SKM-1 (cell line): ENCODE results near the gene OST4.

Experiments used
- DNase-seq: peaks from one replicate; lab custom pipeline; 2025; ENCODE audit not compliant: unreplicated experiment; lab: John Stamatoyannopoulos, UW

OST4 gene

GRCh38 chr2:27093430-27094352 is 22.2 kb upstream of the OST4 start:
- DNase-seq = no peak

DNA sequence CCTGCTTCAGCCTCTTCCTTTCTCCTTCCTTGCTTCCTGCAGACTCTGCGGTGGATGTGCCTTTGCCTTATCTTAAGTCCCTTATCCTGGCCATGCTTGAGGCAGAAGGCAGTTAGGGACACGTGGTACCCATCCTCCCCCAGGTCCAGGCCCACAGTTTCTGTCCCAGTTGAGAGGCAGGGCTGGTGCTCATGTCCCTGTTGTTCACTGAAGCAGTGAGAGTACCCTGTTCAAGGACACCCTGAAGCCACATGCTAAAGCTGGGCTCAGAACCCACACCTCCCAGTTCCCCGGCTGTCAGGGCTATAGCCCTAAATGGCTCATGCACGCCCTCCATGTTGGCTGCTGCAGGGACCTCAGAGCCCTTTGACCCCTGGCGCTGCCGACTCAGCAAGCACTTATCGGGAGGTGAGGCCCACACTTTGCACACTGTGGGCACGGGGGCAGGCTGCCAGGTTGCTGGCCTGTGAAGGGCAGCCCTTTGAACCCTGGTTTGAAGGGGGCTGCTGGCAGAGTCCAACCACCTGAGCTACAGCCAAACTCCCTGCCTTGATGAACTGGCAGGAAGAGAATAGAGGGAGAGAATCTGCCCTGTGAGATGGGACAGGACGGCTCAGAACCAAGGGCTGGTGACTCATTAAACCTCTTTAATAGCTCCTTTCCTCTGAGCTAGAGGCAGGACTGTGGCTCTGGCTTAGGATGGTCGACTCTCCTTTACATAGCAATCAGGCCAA is 21.4 kb upstream of the OST4 start:
- DNase-seq = no peak

- no peak for DNase-seq
Observed at GRCh38 chr2:27091746-27092695, 20.6 kb upstream of the OST4 start.

DNA sequence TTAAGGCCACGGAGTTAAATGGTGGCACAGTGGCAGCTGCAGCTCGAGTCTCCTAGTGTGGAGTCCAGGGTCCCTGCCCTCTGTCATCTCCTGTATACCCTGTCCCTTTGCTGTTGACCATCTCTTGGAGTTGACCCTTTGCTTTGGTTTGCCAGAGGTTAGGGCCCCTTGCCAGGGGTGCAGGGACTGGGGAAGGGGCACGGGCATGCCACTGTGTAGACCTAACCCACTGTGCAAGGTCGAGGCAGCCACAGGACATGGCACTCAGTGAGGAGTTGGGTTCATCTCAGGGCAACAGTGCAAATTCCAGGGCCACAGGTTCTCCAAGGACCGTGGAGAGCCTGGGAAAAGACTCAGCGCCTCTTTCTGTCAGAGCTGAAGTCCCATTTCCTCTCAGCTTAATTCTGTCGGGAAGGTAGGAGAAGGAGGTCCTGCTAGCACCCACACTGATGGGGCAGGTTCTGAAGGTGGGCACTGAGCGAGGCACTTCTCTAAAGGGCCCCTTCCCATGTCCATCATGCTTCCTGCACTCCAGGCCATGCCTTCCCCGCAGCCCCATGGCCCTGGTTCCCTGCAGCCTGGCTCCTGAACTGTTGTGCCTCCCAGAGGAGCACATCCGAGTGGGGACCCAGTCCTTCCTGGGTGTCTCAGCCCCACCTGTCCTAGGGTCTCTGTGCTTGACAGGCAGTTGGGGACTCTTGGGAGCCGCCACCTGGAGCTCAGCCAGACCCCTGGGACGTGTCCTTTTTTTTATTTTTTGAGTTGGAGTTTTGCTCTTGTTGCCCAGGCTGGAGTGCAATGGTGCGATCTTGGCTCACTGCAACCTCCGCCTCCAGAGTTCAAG is 17.9 kb upstream of the OST4 start:
- DNase-seq = no peak

DNA sequence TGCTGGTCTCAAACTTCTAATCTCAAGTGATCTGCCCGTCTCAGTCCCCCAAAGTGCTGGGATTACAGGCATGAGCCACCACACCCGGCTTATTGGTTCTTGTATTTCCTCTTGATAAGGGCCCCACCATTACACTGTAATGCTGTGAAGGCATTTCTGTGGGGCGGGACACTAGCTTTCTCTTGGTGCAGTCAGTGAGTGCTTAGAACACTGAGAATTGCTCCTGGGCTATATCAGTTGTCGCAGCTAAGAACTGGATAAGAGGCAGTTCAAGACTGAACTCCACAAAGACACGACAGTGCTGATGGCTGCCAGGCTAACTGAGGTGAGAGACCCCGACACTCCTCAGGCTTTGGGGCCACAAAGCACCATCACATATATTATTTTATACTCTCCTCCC is 17.2 kb upstream of the OST4 start:
- no peak for DNase-seq

- no peak for DNase-seq
Observed at GRCh38 chr2:27087823-27088410, 16.5 kb upstream of the OST4 start.

GRCh38 chr2:27086724-27087593 is 15.5 kb upstream of the OST4 start, which contains the start of gene KHK:
KHK (plus strand) TSS chr2:27086772; CDS start chr2:27087260, 488 bp downstream.
- no peak for DNase-seq

DNA sequence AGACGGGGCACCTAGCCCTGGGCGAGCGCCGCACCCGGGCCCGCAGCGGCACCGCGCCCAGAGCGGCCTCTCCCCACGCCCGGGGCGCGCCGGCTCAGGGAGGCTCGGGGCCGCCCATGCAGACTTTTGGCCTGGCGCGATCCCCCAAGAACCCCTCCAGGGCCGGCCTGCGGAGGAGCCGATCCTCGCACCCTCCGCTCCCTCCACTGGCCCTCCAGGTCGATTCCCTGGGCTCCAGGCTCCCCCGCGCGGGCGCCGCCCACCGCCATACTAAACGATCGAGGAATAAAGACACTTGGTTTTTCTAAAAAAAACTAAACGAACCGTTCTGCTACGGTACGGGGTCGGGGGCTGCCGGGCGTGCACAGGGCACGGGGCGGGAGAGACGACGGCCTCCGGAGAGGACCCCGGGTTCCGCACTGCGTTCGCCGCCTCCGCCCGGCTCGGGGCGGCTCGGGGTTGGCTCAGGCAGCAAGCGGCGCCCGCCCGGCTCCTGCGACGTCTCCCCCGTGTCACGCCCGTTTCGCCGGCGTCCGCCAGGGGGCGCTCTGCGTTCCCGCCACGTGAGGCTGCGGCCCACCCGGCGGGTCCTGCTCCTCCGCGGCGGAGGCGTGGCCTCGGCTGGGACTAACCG is 14.8 kb upstream of the OST4 start:
- peak; percentile 81 for DNase-seq

DNA sequence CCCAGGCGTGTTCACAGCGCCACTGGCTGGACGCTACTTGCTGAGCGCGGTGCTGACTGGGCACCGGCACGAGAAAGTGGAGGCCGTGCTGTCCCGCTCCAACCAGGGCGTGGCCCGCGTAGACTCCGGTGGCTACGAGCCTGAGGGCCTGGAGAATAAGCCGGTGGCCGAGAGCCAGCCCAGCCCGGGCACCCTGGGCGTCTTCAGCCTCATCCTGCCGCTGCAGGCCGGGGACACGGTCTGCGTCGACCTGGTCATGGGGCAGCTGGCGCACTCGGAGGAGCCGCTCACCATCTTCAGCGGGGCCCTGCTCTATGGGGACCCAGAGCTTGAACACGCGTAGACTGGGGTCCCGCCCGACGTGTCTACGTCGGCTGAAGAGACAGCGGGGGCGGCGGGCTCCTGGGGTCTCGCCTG is 14.2 kb upstream of the OST4 start:
- DNase-seq = no peak

GRCh38 chr2:27085062-27085672 is 13.7 kb upstream of the OST4 start:
- no peak for DNase-seq

GRCh38 chr2:27084297-27085061 is 13.0 kb upstream of the OST4 start:
- DNase-seq = no peak

GRCh38 chr2:27083410-27084296 is 12.2 kb upstream of the OST4 start:
- DNase-seq = no peak

- no peak for DNase-seq
Observed at GRCh38 chr2:27082773-27083409, 11.4 kb upstream of the OST4 start.

- no peak for DNase-seq
Observed at GRCh38 chr2:27081984-27082772, 10.7 kb upstream of the OST4 start.

DNA sequence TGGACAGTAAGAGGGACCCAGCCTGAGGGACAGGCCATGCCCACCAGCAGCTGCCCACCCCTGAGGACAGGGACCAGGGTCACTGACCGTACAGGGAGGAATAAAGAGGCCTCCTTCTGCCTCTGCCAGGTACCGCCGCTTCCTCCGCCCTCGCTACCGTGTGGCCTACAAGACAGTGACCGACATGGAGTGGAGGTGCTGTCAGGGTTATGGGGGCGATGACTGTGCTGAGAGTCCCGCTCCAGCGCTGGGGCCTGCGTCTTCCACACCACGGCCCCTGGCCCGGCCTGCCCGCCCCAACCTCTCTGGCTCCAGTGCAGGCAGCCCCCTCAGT is 9.1 kb upstream of the OST4 start:
- no peak for DNase-seq
